Glutamatergic neuron (in vitro differentiated cells): ENCODE data around the gene NPAP1. TPM values are rescaled to one million over a fixed set of nuclear protein-coding genes. Genes with fewer than 3 reads are reported as not detected.
"Not testable (repeated sequence)": the region's sequence is repeated elsewhere in the genome, so short reads cannot be mapped to it uniquely, and the experiment has no call there.

ENCODE experiments used
- DNase-seq: peaks from one replicate; pipeline ENCODE4 v3.0.0; 2022
- H3K27ac Mint-ChIP-seq: one replicate; pipeline ENCODE4 v1.8.0; 2020; ENCODE audit warnings: mild to moderate bottlenecking, mixed read lengths, inconsistent platforms; ENCODE audit not compliant: unreplicated experiment
- H3K27me3 Mint-ChIP-seq: one replicate; pipeline ENCODE4 v1.8.0; 2020; ENCODE audit warnings: mild to moderate bottlenecking, moderate library complexity, mixed read lengths, inconsistent platforms; ENCODE audit not compliant: unreplicated experiment
- H3K36me3 Mint-ChIP-seq: one replicate; pipeline ENCODE4 v1.8.0; 2020; ENCODE audit warnings: mild to moderate bottlenecking, mixed read lengths, inconsistent platforms; ENCODE audit not compliant: unreplicated experiment
- H3K4me1 Mint-ChIP-seq: one replicate; pipeline ENCODE4 v1.8.0; 2020; ENCODE audit warnings: mild to moderate bottlenecking, low read depth, mixed read lengths, inconsistent platforms; ENCODE audit not compliant: unreplicated experiment
- H3K4me3 Mint-ChIP-seq: one replicate; pipeline ENCODE4 v1.8.0; 2020; ENCODE audit warnings: mild to moderate bottlenecking, mixed read lengths, inconsistent platforms; ENCODE audit not compliant: unreplicated experiment
- H3K9me3 Mint-ChIP-seq: one replicate; pipeline ENCODE4 v1.8.0; 2020; ENCODE audit warnings: mild to moderate bottlenecking, moderate library complexity, mixed read lengths, inconsistent platforms; ENCODE audit not compliant: unreplicated experiment
- CTCF ChIP-seq: fragments of 200-600 bp; sonication (generic); IDR thresholded peaks from one replicate; pipeline ENCODE4 v1.5.0; 2021; ENCODE audit not compliant: partially characterized antibody, unreplicated experiment
- total RNA-seq: library from RNA; stranded (reverse); fragmentation: NEBNext Ultra II Directional; extraction: Animal tissue kit (Norgen Biotek cat#: 25700); gene quantifications from one replicate; pipeline ENCODE4 v1.2.1, GENCODE V29; 2021; ENCODE audit not compliant: unreplicated experiment

Gene NPAP1
- total RNA-seq, 1 donor from 2014 or later = 0.07 TPM

GRCh38 chr15:24659622-24660021 lies 16.0 kb upstream of the NPAP1 start:
- H3K4me1 Mint-ChIP-seq = no peaks in the 10 kb centered on the region
- no peak for TF ChIP-seq CTCF
- DNase-seq = no peak
- no peaks in the 10 kb centered on the region for H3K36me3 Mint-ChIP-seq
- no peak overlapping the region for H3K4me3 Mint-ChIP-seq
- no peak overlapping the region for H3K27ac Mint-ChIP-seq
- no peaks in the 10 kb centered on the region for H3K9me3 Mint-ChIP-seq
- H3K27me3 Mint-ChIP-seq = no peaks in the 10 kb centered on the region

- no peaks in the 10 kb centered on the region for H3K9me3 Mint-ChIP-seq
These were observed 12.6 kb upstream of the NPAP1 start for GRCh38 chr15:24662991-24663390.

GRCh38 chr15:24676431-24676830 lies 856 bp downstream of the NPAP1 start:
- H3K4me1 Mint-ChIP-seq = no peaks in the 10 kb centered on the region
- no peaks in the 10 kb centered on the region for H3K36me3 Mint-ChIP-seq
- peak; percentile 23 for DNase-seq
- H3K27ac Mint-ChIP-seq = no peak overlapping the region
- peaks cover 7% of the 10 kb centered on the region for H3K9me3 Mint-ChIP-seq
- H3K27me3 Mint-ChIP-seq = peaks cover 1% of the 10 kb centered on the region
- no peak overlapping the region for H3K4me3 Mint-ChIP-seq
- no peak for TF ChIP-seq CTCF

More at GRCh38 chr15:24662991-24663390, 12.6 kb upstream of the NPAP1 start:
- H3K36me3 Mint-ChIP-seq = no peaks in the 10 kb centered on the region
- no peak overlapping the region for H3K4me3 Mint-ChIP-seq
- H3K4me1 Mint-ChIP-seq = no peaks in the 10 kb centered on the region
- no peak for DNase-seq
- TF ChIP-seq CTCF = no peak
- H3K27ac Mint-ChIP-seq = no peak overlapping the region
- H3K27me3 Mint-ChIP-seq = no peaks in the 10 kb centered on the region

- no peak for DNase-seq
- H3K27me3 Mint-ChIP-seq = peaks cover 1% of the 10 kb centered on the region
- H3K27ac Mint-ChIP-seq = no peak overlapping the region
- no peak for TF ChIP-seq CTCF
- H3K4me1 Mint-ChIP-seq = no peaks in the 10 kb centered on the region
- no peak overlapping the region for H3K4me3 Mint-ChIP-seq
- no peaks in the 10 kb centered on the region for H3K36me3 Mint-ChIP-seq
- H3K9me3 Mint-ChIP-seq = peaks cover 7% of the 10 kb centered on the region
These were observed 2.9 kb downstream of the NPAP1 start for GRCh38 chr15:24678485-24678884.

- no peak for DNase-seq
- peaks cover 7% of the 10 kb centered on the region for H3K9me3 Mint-ChIP-seq
- no peaks in the 10 kb centered on the region for H3K4me1 Mint-ChIP-seq
- no peak overlapping the region for H3K27ac Mint-ChIP-seq
- H3K4me3 Mint-ChIP-seq = no peak overlapping the region
- no peak for TF ChIP-seq CTCF
- H3K27me3 Mint-ChIP-seq = peaks cover under 1% of the 10 kb centered on the region
- H3K36me3 Mint-ChIP-seq = no peaks in the 10 kb centered on the region
These were observed 6.4 kb downstream of the NPAP1 start for GRCh38 chr15:24682002-24682401.

- H3K36me3 Mint-ChIP-seq, H3K4me3 Mint-ChIP-seq, H3K27me3 Mint-ChIP-seq, H3K9me3 Mint-ChIP-seq, DNase-seq, H3K4me1 Mint-ChIP-seq, H3K27ac Mint-ChIP-seq: not testable (repeated sequence)
These were observed 7.3 kb downstream of the NPAP1 start for GRCh38 chr15:24682905-24683304.
